H1 (cell line): ENCODE data around the gene IFITM10. TPM values are rescaled to one million over a fixed set of nuclear protein-coding genes. Genes with fewer than 3 reads are reported as not detected.

Experiments
- CTCF ChIA-PET: fragments of 300-600 bp; sonication (Branson Sonifier 250); formaldehyde crosslinking; loops from one replicate; lab custom pipeline; 2021; ENCODE audit not compliant: partially characterized antibody; lab: Charles Lee
- POLR2A ChIA-PET: fragments of 300-600 bp; sonication (Branson Sonifier 250); formaldehyde crosslinking; loops from one replicate; lab custom pipeline; 2021; ENCODE audit warnings: inconsistent platforms; ENCODE audit not compliant: partially characterized antibody; lab: Charles Lee
- DNase-seq, 2 experiments: peaks; one replicate each; pipeline versions ENCODE4 v3.0.0 to v3.0.0-alpha.2; 2010 to 2022; ENCODE audit warnings: low spot score in 2 of 2, low read depth in 1 of 2, mixed read lengths in 1 of 2
- FAIRE-seq: peaks from 2 replicates; lab custom pipeline; 2011; peaks lifted over from hg19 to GRCh38; lab: Jason Lieb, UNC
- H2AFZ ChIP-seq: 2 replicates; pipeline ENCODE4 v1.8.1; 2012; ENCODE audit warnings: low read length, inconsistent platforms
- H2AK5ac ChIP-seq: 2 replicates; pipeline ENCODE4 v1.6.1; 2013; ENCODE audit warnings: low read depth, low read length
- H2BK120ac ChIP-seq: replicated peaks from 2 replicates; pipeline ENCODE3; 2013; ENCODE audit warnings: low read depth, low read length, inconsistent platforms
- H2BK12ac ChIP-seq: 2 replicates; pipeline ENCODE4 v1.6.1; 2013; ENCODE audit warnings: low read depth, low read length
- H2BK15ac ChIP-seq: 2 replicates; pipeline ENCODE4 v1.6.1; 2013; ENCODE audit warnings: low read length
- H2BK20ac ChIP-seq: 2 replicates; pipeline ENCODE4 v1.6.1; 2013; ENCODE audit warnings: low read length
- H2BK5ac ChIP-seq: 2 replicates; pipeline ENCODE4 v1.6.1; 2013; ENCODE audit warnings: low read depth, low read length
- H3K14ac ChIP-seq: 2 replicates; pipeline ENCODE4 v1.6.1; 2013; ENCODE audit warnings: inconsistent platforms; ENCODE audit not compliant: insufficient read length
- H3K18ac ChIP-seq: 2 replicates; pipeline ENCODE4 v1.6.1; 2013; ENCODE audit warnings: low read length; ENCODE audit errors: extremely low read depth
- H3K23ac ChIP-seq: 2 replicates; pipeline ENCODE4 v1.6.1; 2013; ENCODE audit warnings: inconsistent platforms; ENCODE audit not compliant: insufficient read length
- H3K23me2 ChIP-seq: 2 replicates; pipeline ENCODE4 v1.6.1; 2013; ENCODE audit warnings: low read depth, low read length
- H3K27ac ChIP-seq: 2 replicates; pipeline ENCODE4 v1.6.1; 2011; ENCODE audit warnings: low read depth, low read length, inconsistent platforms
- H3K27me3 ChIP-seq, 4 experiments: replicated peaks in 1 of 4; 1 replicate in 1 of 4; 2 replicates in 3 of 4; pipeline versions ENCODE4 v1.6.1 to v1.8.1; 2011 to 2013; ENCODE audit warnings: low read length in 3 of 4, mild to moderate bottlenecking in 3 of 4, inconsistent platforms in 2 of 4, mixed read lengths in 2 of 4, moderate library complexity in 1 of 4; ENCODE audit not compliant: control insufficient read depth in 3 of 4, insufficient read depth in 3 of 4; ENCODE audit errors: extremely low read depth in 1 of 4
- H3K36me3 ChIP-seq, 4 experiments: 2 replicates each; pipeline versions ENCODE4 v1.6.1 to v1.8.1; 2011 to 2013; ENCODE audit warnings: mild to moderate bottlenecking in 4 of 4, low read length in 3 of 4, moderate library complexity in 2 of 4, control low read depth in 1 of 4, inconsistent platforms in 1 of 4; ENCODE audit not compliant: insufficient read depth in 4 of 4, control insufficient read depth in 2 of 4
- H3K4ac ChIP-seq: replicated peaks from 2 replicates; pipeline ENCODE3; 2013; ENCODE audit warnings: low read length, low read depth, mixed read lengths, inconsistent platforms; ENCODE audit not compliant: insufficient read length
- H3K4me1 ChIP-seq, 4 experiments: replicated peaks in 1 of 4; 1 replicate in 1 of 4; 2 replicates in 3 of 4; pipeline versions ENCODE4 v1.6.1 to v1.8.1; 2011 to 2013; ENCODE audit warnings: low read length in 3 of 4, inconsistent platforms in 2 of 4, mixed read lengths in 1 of 4; ENCODE audit not compliant: insufficient read depth in 4 of 4, control insufficient read depth in 3 of 4
- H3K4me2 ChIP-seq, 2 experiments: 2 replicates each; pipeline versions ENCODE4 v1.6.1 to v1.8.1; 2011 to 2013; ENCODE audit warnings: low read depth in 2 of 2, low read length in 2 of 2, control low read depth in 1 of 2, inconsistent platforms in 1 of 2, mild to moderate bottlenecking in 1 of 2; ENCODE audit not compliant: insufficient read depth in 1 of 2
- H3K4me3 ChIP-seq, 4 experiments: fragments of 200-600, 300-600 bp in 1 of 4; sonication (generic), shearing (Covaris generic), sonication (Bioruptor Twin) in 1 of 4; 2 replicates each; pipeline versions ENCODE4 v1.5.1 to v1.8.1; 2011 to 2016; ENCODE audit warnings: low read length in 4 of 4, low read depth in 3 of 4, control low read depth in 2 of 4, inconsistent platforms in 2 of 4, mild to moderate bottlenecking in 2 of 4, mixed read lengths in 1 of 4, moderate library complexity in 1 of 4; ENCODE audit not compliant: insufficient read depth in 2 of 4; ENCODE audit errors: extremely low read depth in 1 of 4
- H3K56ac ChIP-seq: replicated peaks from 2 replicates; pipeline ENCODE3; 2013; ENCODE audit warnings: low read depth, mild to moderate bottlenecking, mixed read lengths, low read length, inconsistent platforms; ENCODE audit not compliant: insufficient read length
- H3K79me1 ChIP-seq: 2 replicates; pipeline ENCODE4 v1.6.1; 2013; ENCODE audit warnings: low read depth, low read length, control low read depth
- H3K79me2 ChIP-seq, 2 experiments: 2 replicates each; pipeline versions ENCODE4 v1.6.1 to v1.8.1; 2012 to 2013; ENCODE audit warnings: low read length in 2 of 2, mild to moderate bottlenecking in 2 of 2, inconsistent platforms in 1 of 2; ENCODE audit not compliant: insufficient read depth in 2 of 2, control insufficient read depth in 1 of 2
- H3K9ac ChIP-seq, 4 experiments: replicated peaks in 1 of 4; 1 replicate in 1 of 4; 2 replicates in 3 of 4; pipeline versions ENCODE4 v1.6.1 to v1.8.1; 2011 to 2013; ENCODE audit warnings: low read depth in 3 of 4, low read length in 3 of 4, control low read depth in 2 of 4, mild to moderate bottlenecking in 2 of 4, moderate library complexity in 2 of 4, inconsistent platforms in 1 of 4; ENCODE audit errors: extremely low read depth in 1 of 4
- H3K9me3 ChIP-seq, 2 experiments: 2 replicates each; pipeline versions ENCODE4 v1.6.1 to v1.8.1; 2012 to 2013; ENCODE audit warnings: mild to moderate bottlenecking in 2 of 2, moderate library complexity in 2 of 2, control low read depth in 1 of 2, inconsistent platforms in 1 of 2, low read depth in 1 of 2, low read length in 1 of 2, mixed read lengths in 1 of 2; ENCODE audit not compliant: insufficient read depth in 2 of 2
- H4K20me1 ChIP-seq, 2 experiments: replicated peaks in 1 of 2; 2 replicates each; pipeline versions ENCODE3 to v1.8.1; 2011 to 2013; ENCODE audit warnings: inconsistent platforms in 2 of 2, low read length in 2 of 2, mild to moderate bottlenecking in 1 of 2; ENCODE audit not compliant: insufficient read depth in 2 of 2, control insufficient read depth in 1 of 2
- H4K5ac ChIP-seq: 2 replicates; pipeline ENCODE4 v1.6.1; 2013; ENCODE audit warnings: low read length, low read depth, mixed read lengths, inconsistent platforms; ENCODE audit not compliant: insufficient read length
- H4K8ac ChIP-seq: 2 replicates; pipeline ENCODE4 v1.8.0; 2013; ENCODE audit warnings: mild to moderate bottlenecking, moderate library complexity, low read length, inconsistent platforms; ENCODE audit not compliant: insufficient read depth; ENCODE audit errors: extremely low read depth
- H4K91ac ChIP-seq: replicated peaks from 2 replicates; pipeline ENCODE3; 2013; ENCODE audit warnings: low read length, mixed read lengths, inconsistent platforms; ENCODE audit not compliant: insufficient read length
- EP300 ChIP-seq, 2 experiments: IDR thresholded peaks; 1 replicate in 1 of 2; 2 replicates in 1 of 2; pipeline ENCODE4 v1.6.1; 2011 to 2012; ENCODE audit warnings: low read depth in 2 of 2, low read length in 2 of 2, mild to moderate bottlenecking in 2 of 2, borderline replicate concordance in 1 of 2, inconsistent platforms in 1 of 2, moderate library complexity in 1 of 2
- EZH2 ChIP-seq: fragments of 200-600 bp; sonication (generic); IDR thresholded peaks from 2 replicates; pipeline ENCODE4 v1.7.1; 2012; ENCODE audit warnings: low read depth, mild to moderate bottlenecking, moderate library complexity, low read length, inconsistent platforms; ENCODE audit not compliant: severe bottlenecking
- POLR2A ChIP-seq, 2 experiments: IDR thresholded peaks; 1 replicate in 1 of 2; 2 replicates in 1 of 2; pipeline ENCODE4 v1.6.1; 2011; ENCODE audit warnings: low read depth in 2 of 2, low read length in 2 of 2, mild to moderate bottlenecking in 2 of 2; ENCODE audit errors: control extremely low read depth in 1 of 2
- RXRA ChIP-seq: IDR thresholded peaks from 2 replicates; pipeline ENCODE4 v1.6.1; 2011; ENCODE audit warnings: low read depth, mild to moderate bottlenecking, low read length, moderate library complexity; ENCODE audit not compliant: insufficient read depth
- SIX5 ChIP-seq: IDR thresholded peaks from 2 replicates; pipeline ENCODE4 v1.6.1; 2011; ENCODE audit warnings: mild to moderate bottlenecking, low read depth, low read length
- SUZ12 ChIP-seq: fragments of 200-600 bp; sonication (generic); IDR thresholded peaks from 2 replicates; pipeline ENCODE4 v1.6.1; 2012; ENCODE audit warnings: mild to moderate bottlenecking, inconsistent platforms, low read length, moderate library complexity, mixed read lengths
- WGBS, 2 experiments: shearing (Covaris generic) in 1 of 2; methylation state at CpG; one replicate each; pipeline versions ENCODE4 v1.1.6 to v1.1.7; 2013 to 2015; ENCODE audit warnings: low lambda C conversion rate in 2 of 2, mixed read lengths in 2 of 2, inconsistent platforms in 1 of 2, low coverage in 1 of 2, missing lambda C conversion rate in 1 of 2; ENCODE audit not compliant: insufficient replicate concordance in 2 of 2, insufficient coverage in 1 of 2, insufficient read length in 1 of 2; ENCODE audit errors: extremely low coverage in 1 of 2, missing lambda C conversion rate in 1 of 2; 5-methylcytosine and 5-hydroxymethylcytosine counted together
- polyA plus RNA-seq, 7 experiments: library from polyadenylated mRNA; depleted of rRNA in 3 of 7; stranded (reverse) in 5 of 7; unstranded in 2 of 7; fragments of >200 nt in 5 of 7; fragments of 200-250 nt in 2 of 7; gene quantifications; 1 replicate in 5 of 7; 2 replicates in 1 of 7; 4 replicates in 1 of 7; pipeline versions ENCODE4 v1.2.1 to v1.2.3, GENCODE V29; 2011 to 2013; ENCODE audit warnings: missing spikeins in 2 of 7, mixed read lengths in 2 of 7
- total RNA-seq: library from RNA; stranded (reverse); fragmentation: NEBNext Ultra II Directional; extraction: Animal tissue kit (Norgen Biotek cat#: 25700); gene quantifications from 2 replicates; pipeline ENCODE4 v1.2.1, GENCODE V29; 2021
- TF ChIP-seq, protein P1 (sequence below), 3 experiments: IDR thresholded peaks; 1 replicate in 2 of 3; 2 replicates in 1 of 3; pipeline versions ENCODE4 v1.5.1 to v1.6.1; 2011; ENCODE audit warnings: low read length in 3 of 3, mild to moderate bottlenecking in 3 of 3, inconsistent platforms in 2 of 3, low read depth in 1 of 3, moderate library complexity in 1 of 3; ENCODE audit not compliant: insufficient read depth in 1 of 3; ENCODE audit errors: control extremely low read depth in 1 of 3
- TF ChIP-seq, protein P2 (sequence below): IDR thresholded peaks from 2 replicates; pipeline ENCODE4 v1.6.1; 2012; ENCODE audit warnings: inconsistent platforms

The IFITM10 gene
- total and polyA plus RNA-seq, 2 of the 8 experiments (the other 6 are each of a cell fraction or from before 2014, with no cell fraction given), result 0.08 to 0.22 TPM

DNA sequence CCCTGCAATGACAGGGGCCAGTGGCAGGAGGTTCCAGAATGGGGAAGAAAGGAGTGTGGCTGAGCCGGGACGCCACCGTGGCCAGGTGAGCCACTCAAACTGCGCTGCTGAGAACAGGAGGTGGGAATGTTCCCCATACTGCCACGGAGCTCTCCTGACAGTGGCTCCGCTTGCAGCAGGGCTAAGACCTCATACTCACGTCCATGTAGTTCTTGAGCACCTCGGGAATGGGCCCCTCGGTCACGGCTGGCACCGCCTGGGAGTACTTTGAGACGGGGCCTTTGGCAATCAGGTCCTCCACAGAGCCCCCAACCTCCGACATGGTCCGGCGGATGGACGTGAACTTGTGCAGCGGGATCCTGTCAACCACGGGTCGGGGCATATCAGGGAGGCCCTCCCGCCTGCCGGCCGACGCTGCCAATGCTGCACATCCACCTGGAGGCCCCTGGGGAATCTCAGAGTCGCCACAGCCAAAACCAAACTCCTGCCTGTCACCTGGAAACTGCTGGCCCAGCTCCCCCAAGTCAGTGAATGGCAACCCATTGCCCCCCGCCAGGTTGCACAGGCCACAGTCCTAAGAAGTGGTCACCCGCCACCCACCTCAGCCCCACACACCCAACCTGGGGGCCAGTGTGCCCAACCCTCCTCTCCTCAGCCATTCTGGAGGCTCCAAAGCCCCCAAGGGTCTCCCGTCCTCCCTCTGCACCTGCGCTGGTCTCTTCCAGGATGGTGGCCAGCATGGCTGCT is 10.9 kb upstream of the IFITM10 start:
- H3K18ac ChIP-seq, result no peak overlapping the region
- H3K27ac ChIP-seq, result no peak overlapping the region
- ChIA-PET CTCF (interaction anchor here (0.9 to 2.1 kb wide), 3 partner anchors 67 to 73 kb away, joined by 4 to 7 read pairs (median 6); no protein-coding TSS in a partner anchor), POLR2A (interaction anchor here (0.6 to 2.4 kb wide), 3 partner anchors 11 to 19 kb away, joined by 3 to 6 read pairs (median 3); no protein-coding TSS in a partner anchor)
- no peak overlapping the region for H4K91ac ChIP-seq
- no peak overlapping the region for H2AK5ac ChIP-seq
- no peaks in the 10 kb centered on the region for H3K9me3 ChIP-seq
- no peak overlapping the region for H2BK12ac ChIP-seq
- FAIRE-seq (no peak), DNase-seq (no peak)
- H3K79me1 ChIP-seq, result 0 out of 2 replicates have a peak, but pooled peaks cover 2% of the 10 kb centered on the region
- no peak overlapping the region for H2AFZ ChIP-seq
- H3K4me3 ChIP-seq, result no peak overlapping the region
- H2BK15ac ChIP-seq, result no peak overlapping the region
- H3K23me2 ChIP-seq, result peaks cover 6% of the 10 kb centered on the region; the same call in 1 of the 2 replicates
- peaks cover 0 to 12% of the 10 kb centered on the region in 2 experiments; a peak in 2 of 4 replicates for H3K79me2 ChIP-seq
- no peak overlapping the region for H2BK5ac ChIP-seq
- no peak overlapping the region for H3K14ac ChIP-seq
- H4K5ac ChIP-seq, result no peak overlapping the region
- H2BK20ac ChIP-seq, result no peak overlapping the region
- H3K23ac ChIP-seq, result no peak overlapping the region
- H3K4ac ChIP-seq, result no peak overlapping the region
- H2BK120ac ChIP-seq, result no peak overlapping the region
- 94% methylated on average over 28 of the region's 28 CpGs; no CpG with 5 or more reads in 1 of the 2 experiments for WGBS, 2 experiments
- no peaks in the 10 kb centered on the region for H3K27me3 ChIP-seq
- H3K4me1 ChIP-seq, result peaks cover 0 to 6% (median 3%) of the 10 kb centered on the region in 4 experiments; a peak in 5 of 7 replicates
- H3K36me3 ChIP-seq, result peaks cover 0 to 21% (median 2%) of the 10 kb centered on the region in 4 experiments; a peak in 5 of 8 replicates
- H3K9ac ChIP-seq, result no peak overlapping the region
- H3K56ac ChIP-seq, result no peak overlapping the region
- no peak overlapping the region for H3K4me2 ChIP-seq
- peaks cover 2 to 9% of the 10 kb centered on the region in 2 experiments for H4K20me1 ChIP-seq
- H4K8ac ChIP-seq, result no peak overlapping the region
- TF ChIP-seq POLR2A (IDR thresholded peaks at IDR 0.05; ENCODE audit: control extremely low read depth in 1 of 2, low read depth in 2 of 2, low read length in 2 of 2), result no peak
- TF ChIP-seq EP300 (IDR thresholded peaks at IDR 0.05; ENCODE audit: borderline replicate concordance in 1 of 2, low read depth in 2 of 2, low read length in 2 of 2), result no peak
- no peak for TF ChIP-seq RXRA
- TF ChIP-seq SIX5, result no peak
- TF ChIP-seq, protein P1, sequence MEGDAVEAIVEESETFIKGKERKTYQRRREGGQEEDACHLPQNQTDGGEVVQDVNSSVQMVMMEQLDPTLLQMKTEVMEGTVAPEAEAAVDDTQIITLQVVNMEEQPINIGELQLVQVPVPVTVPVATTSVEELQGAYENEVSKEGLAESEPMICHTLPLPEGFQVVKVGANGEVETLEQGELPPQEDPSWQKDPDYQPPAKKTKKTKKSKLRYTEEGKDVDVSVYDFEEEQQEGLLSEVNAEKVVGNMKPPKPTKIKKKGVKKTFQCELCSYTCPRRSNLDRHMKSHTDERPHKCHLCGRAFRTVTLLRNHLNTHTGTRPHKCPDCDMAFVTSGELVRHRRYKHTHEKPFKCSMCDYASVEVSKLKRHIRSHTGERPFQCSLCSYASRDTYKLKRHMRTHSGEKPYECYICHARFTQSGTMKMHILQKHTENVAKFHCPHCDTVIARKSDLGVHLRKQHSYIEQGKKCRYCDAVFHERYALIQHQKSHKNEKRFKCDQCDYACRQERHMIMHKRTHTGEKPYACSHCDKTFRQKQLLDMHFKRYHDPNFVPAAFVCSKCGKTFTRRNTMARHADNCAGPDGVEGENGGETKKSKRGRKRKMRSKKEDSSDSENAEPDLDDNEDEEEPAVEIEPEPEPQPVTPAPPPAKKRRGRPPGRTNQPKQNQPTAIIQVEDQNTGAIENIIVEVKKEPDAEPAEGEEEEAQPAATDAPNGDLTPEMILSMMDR (IDR thresholded peaks at IDR 0.05; ENCODE audit: control extremely low read depth in 1 of 3, insufficient read depth in 1 of 3, low read depth in 1 of 3, low read length in 3 of 3), result no peak
- TF ChIP-seq EZH2, result no peak
- no peak for TF ChIP-seq SUZ12
- TF ChIP-seq, protein P2, sequence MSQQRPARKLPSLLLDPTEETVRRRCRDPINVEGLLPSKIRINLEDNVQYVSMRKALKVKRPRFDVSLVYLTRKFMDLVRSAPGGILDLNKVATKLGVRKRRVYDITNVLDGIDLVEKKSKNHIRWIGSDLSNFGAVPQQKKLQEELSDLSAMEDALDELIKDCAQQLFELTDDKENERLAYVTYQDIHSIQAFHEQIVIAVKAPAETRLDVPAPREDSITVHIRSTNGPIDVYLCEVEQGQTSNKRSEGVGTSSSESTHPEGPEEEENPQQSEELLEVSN, result no peak
